Astrocyte (in vitro differentiated cells and primary cell): Measurements from ENCODE around the gene YEATS4. TPM values are rescaled to one million over a fixed set of nuclear protein-coding genes. Genes with fewer than 3 reads are reported as not detected.

Experiments
- DNase-seq: peaks from one replicate; pipeline ENCODE4 v3.0.0-alpha.2; 2010; ENCODE audit warnings: low read depth
- FAIRE-seq: peaks from 2 replicates; lab custom pipeline; 2011; peaks lifted over from hg19 to GRCh38; lab: Jason Lieb, UNC
- H2AFZ ChIP-seq: 2 replicates; pipeline ENCODE4 v1.6.0; 2012; ENCODE audit warnings: low read depth, low read length, inconsistent platforms
- H3K27ac ChIP-seq: 2 replicates; pipeline ENCODE4 v1.5.1; 2011; ENCODE audit warnings: low read depth, low read length, inconsistent platforms
- H3K27me3 ChIP-seq: 2 replicates; pipeline ENCODE4 v1.6.0; 2011; ENCODE audit warnings: low read length, inconsistent platforms; ENCODE audit not compliant: insufficient read depth
- H3K36me3 ChIP-seq: 2 replicates; pipeline ENCODE4 v1.5.1; 2011; ENCODE audit warnings: low read length, inconsistent platforms; ENCODE audit not compliant: insufficient read depth
- H3K4me1 ChIP-seq: 2 replicates; pipeline ENCODE4 v1.5.1; 2011; ENCODE audit warnings: low read length, inconsistent platforms; ENCODE audit not compliant: insufficient read depth
- H3K4me2 ChIP-seq: 2 replicates; pipeline ENCODE4 v1.6.0; 2012; ENCODE audit warnings: low read length, inconsistent platforms
- H3K4me3 ChIP-seq: 2 replicates; pipeline ENCODE4 v1.5.1; 2011; ENCODE audit warnings: low read depth, mild to moderate bottlenecking, low read length, inconsistent platforms; ENCODE audit not compliant: insufficient read depth
- H3K79me2 ChIP-seq: 2 replicates; pipeline ENCODE4 v1.6.0; 2012; ENCODE audit warnings: mild to moderate bottlenecking, low read length, inconsistent platforms; ENCODE audit not compliant: insufficient read depth
- H3K9ac ChIP-seq: 2 replicates; pipeline ENCODE4 v1.6.0; 2012; ENCODE audit warnings: mild to moderate bottlenecking, low read length, inconsistent platforms
- H3K9me3 ChIP-seq: 2 replicates; pipeline ENCODE4 v1.5.1; 2012; ENCODE audit warnings: low read depth, mild to moderate bottlenecking, low read length, inconsistent platforms; ENCODE audit not compliant: insufficient read depth
- H4K20me1 ChIP-seq: 2 replicates; pipeline ENCODE4 v1.6.0; 2012; ENCODE audit warnings: low read length, inconsistent platforms; ENCODE audit not compliant: insufficient read depth
- H3K27ac Mint-ChIP-seq: one replicate; pipeline ENCODE4 v1.8.0; 2021; ENCODE audit warnings: mild to moderate bottlenecking, mixed read lengths; ENCODE audit not compliant: unreplicated experiment
- H3K27me3 Mint-ChIP-seq: one replicate; pipeline ENCODE4 v1.8.0; 2021; ENCODE audit warnings: low read depth, mixed read lengths; ENCODE audit not compliant: unreplicated experiment
- H3K36me3 Mint-ChIP-seq: one replicate; pipeline ENCODE4 v1.8.0; 2021; ENCODE audit warnings: low read depth, mixed read lengths; ENCODE audit not compliant: unreplicated experiment
- H3K4me1 Mint-ChIP-seq: one replicate; pipeline ENCODE4 v1.8.0; 2021; ENCODE audit warnings: low read depth, mixed read lengths; ENCODE audit not compliant: unreplicated experiment
- H3K4me3 Mint-ChIP-seq: one replicate; pipeline ENCODE4 v1.8.0; 2021; ENCODE audit warnings: mild to moderate bottlenecking, moderate library complexity, mixed read lengths; ENCODE audit not compliant: unreplicated experiment
- H3K9me3 Mint-ChIP-seq: one replicate; pipeline ENCODE4 v1.8.0; 2021; ENCODE audit warnings: mild to moderate bottlenecking, mixed read lengths; ENCODE audit not compliant: unreplicated experiment
- CTCF ChIP-seq: IDR thresholded peaks from 2 replicates; pipeline ENCODE4 v1.5.1; 2011; ENCODE audit warnings: low read depth, mild to moderate bottlenecking, inconsistent platforms, low read length, moderate library complexity; ENCODE audit not compliant: insufficient read depth
- EZH2 ChIP-seq: IDR thresholded peaks from 2 replicates; pipeline ENCODE4 v1.6.1; 2012; ENCODE audit warnings: mild to moderate bottlenecking, low read length, inconsistent platforms; ENCODE audit not compliant: insufficient read depth
- total RNA-seq: library from RNA; stranded (reverse); gene quantifications from 2 replicates; pipeline ENCODE4 v1.2.1, GENCODE V29; 2021

Gene YEATS4
- total RNA-seq, 1 donor from 2014 or later = 11.6 TPM

DNA sequence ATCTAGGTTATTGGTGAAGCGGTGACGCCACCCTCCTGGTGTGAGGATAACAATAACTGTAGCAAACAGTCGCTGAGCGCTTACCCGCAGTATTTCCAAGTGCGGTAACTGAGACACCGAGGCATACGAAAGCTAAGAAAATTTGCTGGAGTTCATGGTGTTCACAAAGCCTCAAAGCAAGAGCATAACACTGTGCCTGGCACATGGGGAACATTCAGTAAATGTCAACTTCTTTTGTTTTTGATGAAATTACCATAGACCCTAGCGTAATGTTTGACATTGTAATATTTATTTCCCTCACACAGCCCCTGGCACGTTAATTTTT, 767 bp downstream of the YEATS4 start:
- H4K20me1 ChIP-seq = no peaks in the 10 kb centered on the region
- H3K4me2 ChIP-seq = peak overlapping the region; percentile 92
- FAIRE-seq (no peak), DNase-seq (no peak)
- H3K4me3 ChIP-seq = peak overlapping the region; percentile 76
- Mint-ChIP-seq H3K4me3 (peak overlapping the region; percentile 91), H3K4me1 (no peaks in the 10 kb centered on the region), H3K36me3 (no peaks in the 10 kb centered on the region), H3K27me3 (no peaks in the 10 kb centered on the region), H3K27ac (peak overlapping the region; percentile 86), H3K9me3 (no peaks in the 10 kb centered on the region)
- H3K4me1 ChIP-seq = peaks cover 3% of the 10 kb centered on the region
- H3K27ac ChIP-seq = peak overlapping the region; percentile 90
- H3K9ac ChIP-seq = peak overlapping the region; percentile 90
- H3K27me3 ChIP-seq = no peaks in the 10 kb centered on the region
- H3K36me3 ChIP-seq = no peaks in the 10 kb centered on the region
- H3K79me2 ChIP-seq = peaks cover 8% of the 10 kb centered on the region
- no peaks in the 10 kb centered on the region for H3K9me3 ChIP-seq
- peak overlapping the region; percentile 89 for H2AFZ ChIP-seq
- TF ChIP-seq CTCF = no peak
- TF ChIP-seq EZH2 = no peak

DNA sequence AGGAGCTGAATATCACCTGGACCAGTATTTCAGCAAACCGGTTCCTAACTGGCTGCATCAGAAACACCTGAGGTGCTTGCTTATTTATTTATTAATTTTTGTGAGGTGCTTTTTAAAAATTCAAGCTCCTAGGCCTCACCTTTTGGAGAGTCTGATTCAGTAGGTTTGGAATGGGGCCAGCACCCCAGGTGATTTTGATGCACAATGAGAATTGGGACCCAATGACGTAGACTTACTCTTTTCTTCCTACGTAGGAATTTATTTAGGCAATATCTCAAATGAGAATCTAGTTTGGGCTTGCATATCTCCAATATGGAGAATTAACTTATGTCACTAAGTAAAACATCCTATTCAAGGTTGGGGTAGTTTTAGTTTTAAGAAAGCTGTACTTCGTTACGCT, 7.3 kb downstream of the YEATS4 start:
- no peak for DNase-seq
- Histone ChIP-seq H3K79me2 (no peaks in the 10 kb centered on the region), H3K4me1 (no peaks in the 10 kb centered on the region), H3K9ac (no peak overlapping the region), H3K4me2 (no peak overlapping the region), H4K20me1 (no peaks in the 10 kb centered on the region), H3K4me3 (no peak overlapping the region), H2AFZ (no peak overlapping the region), H3K36me3 (peaks cover 8% of the 10 kb centered on the region), H3K27ac (no peak overlapping the region), H3K27me3 (no peaks in the 10 kb centered on the region), H3K9me3 (no peaks in the 10 kb centered on the region)
- H3K4me3 Mint-ChIP-seq = no peak overlapping the region
- H3K4me1 Mint-ChIP-seq = no peaks in the 10 kb centered on the region
- H3K36me3 Mint-ChIP-seq = peaks cover 3% of the 10 kb centered on the region
- H3K27ac Mint-ChIP-seq = no peak overlapping the region
- H3K9me3 Mint-ChIP-seq = no peaks in the 10 kb centered on the region
- no peak for FAIRE-seq
- TF ChIP-seq EZH2 = no peak
- TF ChIP-seq CTCF = no peak
- H3K27me3 Mint-ChIP-seq = no peaks in the 10 kb centered on the region

- Mint-ChIP-seq H3K9me3 (no peaks in the 10 kb centered on the region), H3K27me3 (no peaks in the 10 kb centered on the region), H3K27ac (no peak overlapping the region), H3K4me1 (no peaks in the 10 kb centered on the region), H3K4me3 (no peak overlapping the region), H3K36me3 (peaks cover 3% of the 10 kb centered on the region)
- Histone ChIP-seq H3K79me2 (no peaks in the 10 kb centered on the region), H3K4me1 (no peaks in the 10 kb centered on the region), H3K4me2 (no peak overlapping the region), H3K4me3 (no peak overlapping the region), H3K9ac (no peak overlapping the region), H3K27me3 (no peaks in the 10 kb centered on the region), H3K36me3 (peaks cover 8% of the 10 kb centered on the region), H2AFZ (no peak overlapping the region), H3K9me3 (no peaks in the 10 kb centered on the region), H3K27ac (no peak overlapping the region), H4K20me1 (no peaks in the 10 kb centered on the region)
- DNase-seq = no peak
- no peak for FAIRE-seq
- TF ChIP-seq CTCF = no peak
- TF ChIP-seq EZH2 = no peak
Observed at GRCh38 chr12:69368171-69368570, 8.6 kb downstream of the YEATS4 start.
